ENCODE results near the gene VWCE.
"Not testable (repeated sequence)": the region's sequence is repeated elsewhere in the genome, so short reads cannot be mapped to it uniquely, and the experiment has no call there.

Gene VWCE

GRCh38 chr11:61279934-61280659 lies 15.0 kb downstream of the VWCE start:
- DNase-seq: no peak

GRCh38 chr11:61278001-61278470 lies 17.1 kb downstream of the VWCE start:
- no peak for DNase-seq

GRCh38 chr11:61277186-61278000 lies 17.7 kb downstream of the VWCE start:
- no peak for DNase-seq

- DNase-seq: no peak
Observed at GRCh38 chr11:61275191-61275590, 19.9 kb downstream of the VWCE start.

GRCh38 chr11:61274084-61274483 lies 21.0 kb downstream of the VWCE start:
- no peak for DNase-seq

- no peak for DNase-seq
Observed at GRCh38 chr11:61273178-61274078, 21.7 kb downstream of the VWCE start.

GRCh38 chr11:61272731-61273130 lies 22.4 kb downstream of the VWCE start:
- DNase-seq: no peak

GRCh38 chr11:61270354-61271076 lies 24.6 kb downstream of the VWCE start:
- DNase-seq: no peak

GRCh38 chr11:61268588-61269250 lies 26.4 kb downstream of the VWCE start:
- DNase-seq: no peak

GRCh38 chr11:61267437-61267841 lies 27.7 kb downstream of the VWCE start:
- no peak for DNase-seq

- DNase-seq: no peak
Observed at GRCh38 chr11:61266602-61267001, 28.5 kb downstream of the VWCE start.

GRCh38 chr11:61265357-61265756 lies 29.8 kb downstream of the VWCE start:
- no peak for DNase-seq

GRCh38 chr11:61264795-61265194 lies 30.3 kb downstream of the VWCE start:
- no peak for DNase-seq

GRCh38 chr11:61264371-61264770 lies 30.7 kb downstream of the VWCE start:
- no peak for DNase-seq

- no peak for DNase-seq
Observed at GRCh38 chr11:61259363-61259762, 35.8 kb downstream of the VWCE start.

- no peak for DNase-seq
Observed at GRCh38 chr11:61258546-61258945, 36.6 kb downstream of the VWCE start.

GRCh38 chr11:61256710-61257482 lies 38.2 kb downstream of the VWCE start:
- DNase-seq: no peak

- DNase-seq: peak in 1 of 2 experiments; percentile 47
Observed at GRCh38 chr11:61254403-61255025, 40.6 kb downstream of the VWCE start.

- DNase-seq: not testable (repeated sequence)
Observed at GRCh38 chr11:61252332-61252731, 42.8 kb downstream of the VWCE start.
